ENCODE measurements around the gene STAT5B.
"Not testable (repeated sequence)": the region's sequence is repeated elsewhere in the genome, so short reads cannot be mapped to it uniquely, and the experiment has no call there.

STAT5B gene

GRCh38 chr17:42245183-42245582, 31.0 kb downstream of the STAT5B start:
- not testable (repeated sequence) for H3K27ac ChIP-seq (ENCODE audit: low read depth, low read length, severe bottlenecking); H3K4me1 ChIP-seq (ENCODE audit: control insufficient read depth, insufficient read depth, low read length, poor library complexity, severe bottlenecking)
- 95% methylated on average over 8 to 10 of the region's 11 CpGs for WGBS, 2 experiments (ENCODE audit: insufficient coverage in 2 of 2)

GRCh38 chr17:42244116-42244515, 32.1 kb downstream of the STAT5B start:
- not testable (repeated sequence) for H3K4me1 ChIP-seq (ENCODE audit: control insufficient read depth, insufficient read depth, low read length, poor library complexity, severe bottlenecking); H3K36me3 ChIP-seq (ENCODE audit: control insufficient read depth, insufficient read depth, low read length); H3K9me3 ChIP-seq (ENCODE audit: control insufficient read depth, low read length); H3K4me3 ChIP-seq (ENCODE audit: extremely low read depth, insufficient read depth, low read length, poor library complexity, severe bottlenecking); H3K27ac ChIP-seq (ENCODE audit: low read depth, low read length, severe bottlenecking)
- WGBS, 2 experiments (ENCODE audit: insufficient coverage in 2 of 2): 100% methylated on average over 1 of the region's 3 CpGs; no CpG with 5 or more reads in 1 of the 2 experiments

More at GRCh38 chr17:42245183-42245582, 31.0 kb downstream of the STAT5B start:
- H3K9me3 ChIP-seq (ENCODE audit: control insufficient read depth, low read length); H3K36me3 ChIP-seq (ENCODE audit: control insufficient read depth, insufficient read depth, low read length); H3K4me3 ChIP-seq (ENCODE audit: extremely low read depth, insufficient read depth, low read length, poor library complexity, severe bottlenecking): not testable (repeated sequence)

DNA sequence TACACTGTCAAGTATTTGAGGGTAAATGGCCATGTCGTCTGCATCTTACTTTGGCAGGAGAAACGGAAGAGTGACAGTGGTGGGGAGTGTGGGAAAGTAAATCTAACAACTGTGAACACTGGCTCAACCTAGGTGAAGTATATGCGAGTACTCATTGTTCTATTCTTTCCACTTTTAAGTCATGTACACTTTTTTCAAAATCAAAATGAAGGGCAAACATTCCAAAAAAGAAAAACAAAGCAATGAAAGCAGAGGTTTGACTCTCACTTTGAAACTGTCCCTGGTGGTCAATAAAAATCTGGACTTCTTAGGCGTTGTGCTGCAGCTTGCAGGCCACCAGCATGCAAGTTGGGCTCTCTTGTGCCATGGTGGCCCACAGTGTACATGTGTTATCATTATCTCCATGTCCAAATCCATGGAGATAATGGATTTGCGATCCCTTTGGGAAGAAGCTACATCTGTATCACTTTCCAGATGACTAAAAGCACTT, 32.7 kb downstream of the STAT5B start:
- no peak overlapping the region for H3K4me3 ChIP-seq (ENCODE audit: extremely low read depth, insufficient read depth, low read length, poor library complexity, severe bottlenecking)
- H3K9me3 ChIP-seq (ENCODE audit: control insufficient read depth, low read length): peaks cover 4% of the 10 kb centered on the region
- peaks cover 6% of the 10 kb centered on the region for H3K36me3 ChIP-seq (ENCODE audit: control insufficient read depth, insufficient read depth, low read length)
- H3K4me1 ChIP-seq (ENCODE audit: control insufficient read depth, insufficient read depth, low read length, poor library complexity, severe bottlenecking): peaks cover 6% of the 10 kb centered on the region
- 87 to 93% methylated on average over 3 to 4 of the region's 5 CpGs for WGBS, 2 experiments (ENCODE audit: insufficient coverage in 2 of 2)
- H3K27ac ChIP-seq (ENCODE audit: low read depth, low read length, severe bottlenecking): no peak overlapping the region

DNA sequence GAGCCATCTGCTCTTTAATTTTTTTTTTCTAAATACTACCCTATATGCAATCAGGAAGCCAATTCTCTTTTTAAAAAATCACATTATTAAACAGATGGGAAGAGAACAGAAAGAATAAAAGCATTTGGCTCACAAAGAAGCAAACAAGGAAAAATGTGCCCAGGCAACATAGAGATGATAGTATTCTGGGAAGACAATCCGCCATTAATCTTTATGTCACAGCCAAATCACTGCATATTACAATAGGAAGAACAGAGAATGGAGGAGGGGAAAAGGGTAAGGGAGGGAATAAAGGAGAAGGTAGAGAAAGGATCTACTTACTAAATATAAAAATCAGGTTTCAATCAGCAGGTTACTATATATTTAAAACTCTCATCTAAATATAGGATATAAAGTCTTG, 34.3 kb downstream of the STAT5B start:
- Histone ChIP-seq H3K9me3 (ENCODE audit: control insufficient read depth, low read length) (no peaks in the 10 kb centered on the region), H3K4me1 (ENCODE audit: control insufficient read depth, insufficient read depth, low read length, poor library complexity, severe bottlenecking) (no peaks in the 10 kb centered on the region), H3K27ac (ENCODE audit: low read depth, low read length, severe bottlenecking) (no peak overlapping the region), H3K36me3 (ENCODE audit: control insufficient read depth, insufficient read depth, low read length) (no peaks in the 10 kb centered on the region), H3K4me3 (ENCODE audit: extremely low read depth, insufficient read depth, low read length, poor library complexity, severe bottlenecking) (no peak overlapping the region)
- no CpG with 5 or more reads among the region's 1 CpG for WGBS, 2 experiments (ENCODE audit: insufficient coverage in 2 of 2)

DNA sequence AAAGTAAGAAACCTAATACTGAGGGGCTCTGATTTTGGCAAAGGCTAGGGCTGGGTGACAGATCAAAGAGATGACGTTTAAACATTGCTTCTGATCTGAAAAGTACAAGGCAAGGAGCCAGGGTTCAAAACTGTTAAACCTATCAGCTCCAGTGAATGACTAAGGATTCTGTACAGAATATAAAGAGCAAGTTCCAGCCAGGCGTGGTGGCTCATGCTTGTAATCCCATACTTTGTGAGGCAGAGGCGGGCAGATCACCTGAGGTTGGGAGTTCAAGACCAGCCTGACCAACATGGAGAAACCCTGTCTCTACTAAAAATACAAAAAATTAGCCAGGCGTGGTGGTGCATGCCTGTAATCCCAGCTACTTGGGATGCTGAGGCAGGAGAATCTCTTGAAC, 35.3 kb downstream of the STAT5B start:
- not testable (repeated sequence) for H3K27ac ChIP-seq (ENCODE audit: low read depth, low read length, severe bottlenecking); H3K4me1 ChIP-seq (ENCODE audit: control insufficient read depth, insufficient read depth, low read length, poor library complexity, severe bottlenecking); H3K4me3 ChIP-seq (ENCODE audit: extremely low read depth, insufficient read depth, low read length, poor library complexity, severe bottlenecking); H3K9me3 ChIP-seq (ENCODE audit: control insufficient read depth, low read length); H3K36me3 ChIP-seq (ENCODE audit: control insufficient read depth, insufficient read depth, low read length)
- WGBS, 2 experiments (ENCODE audit: insufficient coverage in 2 of 2): 91 to 97% methylated on average over 3 of the region's 4 CpGs

DNA sequence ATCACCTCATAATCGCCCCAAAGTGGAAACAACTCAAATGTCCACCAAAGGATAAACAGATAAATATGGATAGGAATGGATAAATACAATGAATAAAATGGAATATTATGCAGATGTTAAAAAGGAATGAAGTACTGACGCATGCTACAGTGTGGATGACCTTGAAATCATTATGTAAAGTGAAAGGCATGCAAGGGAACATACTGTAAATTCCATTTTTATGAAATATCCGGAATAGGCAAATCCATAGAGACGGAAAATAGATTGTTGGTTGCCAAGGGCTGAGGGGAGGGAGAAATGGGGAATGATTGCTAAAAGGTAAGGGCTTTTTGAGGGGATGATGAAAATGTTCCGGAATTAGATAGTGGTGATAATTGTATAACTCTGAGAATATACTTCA, 36.0 kb downstream of the STAT5B start:
- H3K36me3 ChIP-seq (ENCODE audit: control insufficient read depth, insufficient read depth, low read length): no peaks in the 10 kb centered on the region
- H3K4me3 ChIP-seq (ENCODE audit: extremely low read depth, insufficient read depth, low read length, poor library complexity, severe bottlenecking): no peak overlapping the region
- H3K27ac ChIP-seq (ENCODE audit: low read depth, low read length, severe bottlenecking): no peak overlapping the region
- no peaks in the 10 kb centered on the region for H3K9me3 ChIP-seq (ENCODE audit: control insufficient read depth, low read length)
- 94 to 96% methylated on average over 4 of the region's 5 CpGs for WGBS, 2 experiments (ENCODE audit: insufficient coverage in 2 of 2)
- H3K4me1 ChIP-seq (ENCODE audit: control insufficient read depth, insufficient read depth, low read length, poor library complexity, severe bottlenecking): no peaks in the 10 kb centered on the region

DNA sequence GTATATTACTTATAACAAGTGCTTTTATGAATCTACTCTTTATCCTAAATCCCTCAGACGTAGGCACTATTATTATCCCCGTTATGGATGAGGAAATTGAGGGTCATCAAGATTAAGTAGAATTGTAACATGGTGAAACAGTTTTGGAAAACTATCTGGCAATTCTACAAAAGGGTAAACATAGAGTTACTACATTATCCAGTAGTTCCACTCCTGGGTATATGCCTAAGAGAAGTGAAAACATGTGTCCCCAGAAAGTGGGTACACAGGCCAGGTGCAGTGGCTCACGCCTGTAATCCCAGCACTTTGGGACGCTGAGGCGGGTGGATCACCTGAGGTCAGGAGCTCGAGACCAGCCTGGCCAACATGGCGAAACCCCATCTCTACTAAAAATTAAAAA, 36.6 kb downstream of the STAT5B start:
- H3K36me3 ChIP-seq (ENCODE audit: control insufficient read depth, insufficient read depth, low read length); H3K9me3 ChIP-seq (ENCODE audit: control insufficient read depth, low read length); H3K4me1 ChIP-seq (ENCODE audit: control insufficient read depth, insufficient read depth, low read length, poor library complexity, severe bottlenecking); H3K27ac ChIP-seq (ENCODE audit: low read depth, low read length, severe bottlenecking); H3K4me3 ChIP-seq (ENCODE audit: extremely low read depth, insufficient read depth, low read length, poor library complexity, severe bottlenecking): not testable (repeated sequence)
- WGBS, 2 experiments (ENCODE audit: insufficient coverage in 2 of 2): 96 to 100% methylated on average over 2 to 3 of the region's 7 CpGs

DNA sequence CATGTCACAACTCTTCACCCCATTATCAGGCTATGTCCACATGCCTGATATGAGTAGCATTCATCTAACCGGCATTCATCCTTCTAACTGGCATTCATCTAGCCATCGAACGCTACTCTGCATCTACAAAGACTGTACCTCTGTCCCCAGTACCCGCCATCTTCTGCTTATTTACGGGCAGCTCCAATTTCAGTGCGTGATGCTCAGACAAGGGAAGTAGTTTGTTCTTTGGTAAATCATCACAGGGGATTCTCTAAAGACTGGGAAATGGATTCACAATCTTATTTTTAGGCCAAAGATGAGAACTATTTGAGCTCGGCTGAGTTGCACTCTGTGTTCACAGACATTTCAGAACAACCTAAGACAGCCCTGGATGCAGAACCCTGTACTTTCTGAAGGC, 39.4 kb downstream of the STAT5B start:
- WGBS, 2 experiments (ENCODE audit: insufficient coverage in 2 of 2): 88 to 90% methylated on average over 2 of the region's 7 CpGs
- H3K36me3 ChIP-seq (ENCODE audit: control insufficient read depth, insufficient read depth, low read length): no peaks in the 10 kb centered on the region
- no peak overlapping the region for H3K27ac ChIP-seq (ENCODE audit: low read depth, low read length, severe bottlenecking)
- no peaks in the 10 kb centered on the region for H3K4me1 ChIP-seq (ENCODE audit: control insufficient read depth, insufficient read depth, low read length, poor library complexity, severe bottlenecking)
- H3K4me3 ChIP-seq (ENCODE audit: extremely low read depth, insufficient read depth, low read length, poor library complexity, severe bottlenecking): no peak overlapping the region
- H3K9me3 ChIP-seq (ENCODE audit: control insufficient read depth, low read length): no peaks in the 10 kb centered on the region

DNA sequence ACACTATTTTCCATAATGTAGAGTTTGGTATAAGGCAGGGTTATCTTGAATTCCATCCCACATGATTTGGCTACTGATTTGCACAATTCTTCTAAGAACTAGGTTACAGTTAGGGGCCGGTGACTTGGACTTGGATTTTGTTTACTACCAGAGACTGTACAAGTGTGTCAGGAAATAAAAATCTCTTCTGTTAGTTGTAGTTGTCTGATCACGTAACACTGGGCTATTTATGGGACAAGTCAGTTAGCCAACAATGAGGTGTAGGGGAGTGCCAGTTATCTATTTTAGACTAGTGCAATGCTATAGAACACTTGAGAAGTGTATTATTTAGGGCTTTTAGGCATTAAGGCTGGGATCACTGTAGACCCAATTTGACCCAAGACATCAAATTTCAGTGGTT, 42.2 kb downstream of the STAT5B start:
- no peaks in the 10 kb centered on the region for H3K4me1 ChIP-seq (ENCODE audit: control insufficient read depth, insufficient read depth, low read length, poor library complexity, severe bottlenecking)
- H3K36me3 ChIP-seq (ENCODE audit: control insufficient read depth, insufficient read depth, low read length): peaks cover 3% of the 10 kb centered on the region
- H3K27ac ChIP-seq (ENCODE audit: low read depth, low read length, severe bottlenecking): no peak overlapping the region
- WGBS, 2 experiments (ENCODE audit: insufficient coverage in 2 of 2): 100% methylated on average over 2 of the region's 2 CpGs
- H3K4me3 ChIP-seq (ENCODE audit: extremely low read depth, insufficient read depth, low read length, poor library complexity, severe bottlenecking): no peak overlapping the region
- no peaks in the 10 kb centered on the region for H3K9me3 ChIP-seq (ENCODE audit: control insufficient read depth, low read length)

GRCh38 chr17:42233156-42233555, 43.0 kb downstream of the STAT5B start:
- H3K4me3 ChIP-seq (ENCODE audit: extremely low read depth, insufficient read depth, low read length, poor library complexity, severe bottlenecking): no peak overlapping the region
- 94 to 100% methylated on average over 3 to 4 of the region's 5 CpGs for WGBS, 2 experiments (ENCODE audit: insufficient coverage in 2 of 2)
- H3K27ac ChIP-seq (ENCODE audit: low read depth, low read length, severe bottlenecking): no peak overlapping the region
- H3K36me3 ChIP-seq (ENCODE audit: control insufficient read depth, insufficient read depth, low read length): peaks cover 3% of the 10 kb centered on the region
- H3K4me1 ChIP-seq (ENCODE audit: control insufficient read depth, insufficient read depth, low read length, poor library complexity, severe bottlenecking): no peaks in the 10 kb centered on the region
- H3K9me3 ChIP-seq (ENCODE audit: control insufficient read depth, low read length): no peaks in the 10 kb centered on the region

- 93 to 95% methylated on average over 2 to 4 of the region's 5 CpGs for WGBS, 2 experiments (ENCODE audit: insufficient coverage in 2 of 2)
- H3K36me3 ChIP-seq (ENCODE audit: control insufficient read depth, insufficient read depth, low read length): peaks cover 12% of the 10 kb centered on the region
- H3K4me3 ChIP-seq (ENCODE audit: extremely low read depth, insufficient read depth, low read length, poor library complexity, severe bottlenecking): no peak overlapping the region
- H3K4me1 ChIP-seq (ENCODE audit: control insufficient read depth, insufficient read depth, low read length, poor library complexity, severe bottlenecking): peaks cover 3% of the 10 kb centered on the region
- no peak overlapping the region for H3K27ac ChIP-seq (ENCODE audit: low read depth, low read length, severe bottlenecking)
- no peaks in the 10 kb centered on the region for H3K9me3 ChIP-seq (ENCODE audit: control insufficient read depth, low read length)
Measured at GRCh38 chr17:42230225-42230624, 46.0 kb downstream of the STAT5B start.

Measured in mesodermal cell (in vitro differentiated cells).